Stimulated activated CD8-positive, alpha-beta memory T cell treated with anti-CD3 and anti-CD28 coated beads, Interleukin-7, amount 100 ng/mL, for 24 hours (primary cell): ENCODE measurements around the gene FAM43B.
A peak's percentile ranks its signal among the peaks of the same experiment; 100 is the strongest.
"Not testable (repeated sequence)": the region's sequence is repeated elsewhere in the genome, so short reads cannot be mapped to it uniquely, and the experiment has no call there.

Source experiments
- DNase-seq: peaks from one replicate; pipeline ENCODE4 v3.0.0-alpha.2; 2020; ENCODE audit warnings: low read depth

FAM43B gene

DNA sequence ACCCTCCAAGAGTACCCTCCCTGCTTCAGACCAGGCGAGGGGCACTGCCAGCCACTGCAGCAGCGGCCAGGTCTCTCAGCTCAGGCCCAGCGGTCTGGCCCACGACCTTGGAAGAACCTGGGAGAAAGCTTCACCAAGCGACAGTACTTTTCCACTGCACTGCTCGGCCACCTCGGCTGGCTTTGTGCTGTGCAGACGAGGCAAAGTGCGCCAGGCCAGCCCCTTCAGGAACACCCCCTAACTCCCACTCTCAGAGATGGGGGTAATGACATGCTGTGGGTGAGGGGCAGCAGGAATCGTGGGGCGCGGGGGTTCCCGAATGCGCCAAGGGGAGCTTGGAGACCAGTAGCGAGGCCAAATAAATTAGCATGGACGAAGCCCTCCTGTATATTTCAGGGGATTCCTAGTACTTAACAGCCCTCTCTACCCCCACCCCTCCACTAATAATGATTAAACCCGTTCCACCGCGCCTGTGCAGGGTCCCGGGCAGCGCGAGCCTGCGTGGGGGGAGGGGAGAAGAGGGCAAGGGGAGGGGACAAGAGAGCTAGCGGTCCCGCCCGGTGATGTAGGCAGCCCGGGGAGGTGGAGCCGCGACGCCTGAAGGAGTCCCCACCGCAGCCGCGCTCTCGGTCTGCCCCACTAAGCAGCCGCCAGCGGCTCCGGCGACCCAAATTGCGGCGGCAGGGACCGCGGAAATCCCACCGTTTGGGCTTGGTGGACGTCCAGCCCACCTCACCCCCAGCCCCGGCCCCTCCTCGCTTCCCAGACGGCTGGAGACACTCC lies at the start of gene FAM43B:
TSS of gene FAM43B (plus strand) at position 629 of the 783 bp plus-strand sequence. CDS start 401 bp downstream, outside the sequence.
- no peak for DNase-seq

- DNase-seq, result no peak
These were observed 46.9 kb upstream of the FAM43B start for GRCh38 chr1:20505488-20505887.

- DNase-seq, result no peak
These were observed 45.2 kb upstream of the FAM43B start for GRCh38 chr1:20507248-20507563.

GRCh38 chr1:20507564-20508410 lies 44.6 kb upstream of the FAM43B start, which contains the start of gene MUL1:
MUL1 (minus strand) TSS chr1:20508151; CDS start chr1:20508024, 127 bp downstream.
- peak; percentile 96 for DNase-seq

- no peak for DNase-seq
These were observed 44.0 kb upstream of the FAM43B start for GRCh38 chr1:20508411-20508771.

GRCh38 chr1:20511518-20512428 lies 40.6 kb upstream of the FAM43B start:
- no peak for DNase-seq

- not testable (repeated sequence) for DNase-seq
These were observed 32.6 kb upstream of the FAM43B start for GRCh38 chr1:20519609-20520262.

GRCh38 chr1:20521960-20522861 lies 30.2 kb upstream of the FAM43B start:
- peak; percentile 52 for DNase-seq

GRCh38 chr1:20526267-20526666 lies 26.1 kb upstream of the FAM43B start:
- DNase-seq, result no peak

GRCh38 chr1:20528221-20528620 lies 24.2 kb upstream of the FAM43B start:
- no peak for DNase-seq

GRCh38 chr1:20530306-20530705 lies 22.1 kb upstream of the FAM43B start:
- DNase-seq, result no peak

DNA sequence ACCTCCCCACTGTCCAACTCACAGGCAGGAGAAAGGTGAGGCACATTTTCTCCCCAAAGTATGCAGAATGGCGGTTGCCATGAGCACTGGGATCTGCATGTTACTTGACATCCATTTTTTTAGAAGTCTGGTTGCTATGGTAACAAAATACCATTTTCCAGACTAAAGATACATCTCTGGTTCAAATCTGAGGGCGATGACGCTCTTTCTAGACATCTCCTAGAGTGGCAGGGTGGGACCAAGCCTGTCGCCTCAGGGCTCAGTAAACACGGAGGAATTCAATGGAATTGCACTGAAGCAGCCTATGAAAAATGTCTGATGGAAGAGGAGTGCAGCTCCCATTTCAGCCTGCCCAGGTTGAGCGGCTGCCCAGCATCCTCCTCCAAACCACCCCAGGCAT lies 21.5 kb upstream of the FAM43B start:
- no peak for DNase-seq

- no peak for DNase-seq
These were observed 18.7 kb upstream of the FAM43B start for GRCh38 chr1:20533635-20534034.

GRCh38 chr1:20534659-20535417 lies 17.5 kb upstream of the FAM43B start:
- no peak for DNase-seq

- no peak for DNase-seq
These were observed 14.1 kb upstream of the FAM43B start for GRCh38 chr1:20538227-20538626.

DNA sequence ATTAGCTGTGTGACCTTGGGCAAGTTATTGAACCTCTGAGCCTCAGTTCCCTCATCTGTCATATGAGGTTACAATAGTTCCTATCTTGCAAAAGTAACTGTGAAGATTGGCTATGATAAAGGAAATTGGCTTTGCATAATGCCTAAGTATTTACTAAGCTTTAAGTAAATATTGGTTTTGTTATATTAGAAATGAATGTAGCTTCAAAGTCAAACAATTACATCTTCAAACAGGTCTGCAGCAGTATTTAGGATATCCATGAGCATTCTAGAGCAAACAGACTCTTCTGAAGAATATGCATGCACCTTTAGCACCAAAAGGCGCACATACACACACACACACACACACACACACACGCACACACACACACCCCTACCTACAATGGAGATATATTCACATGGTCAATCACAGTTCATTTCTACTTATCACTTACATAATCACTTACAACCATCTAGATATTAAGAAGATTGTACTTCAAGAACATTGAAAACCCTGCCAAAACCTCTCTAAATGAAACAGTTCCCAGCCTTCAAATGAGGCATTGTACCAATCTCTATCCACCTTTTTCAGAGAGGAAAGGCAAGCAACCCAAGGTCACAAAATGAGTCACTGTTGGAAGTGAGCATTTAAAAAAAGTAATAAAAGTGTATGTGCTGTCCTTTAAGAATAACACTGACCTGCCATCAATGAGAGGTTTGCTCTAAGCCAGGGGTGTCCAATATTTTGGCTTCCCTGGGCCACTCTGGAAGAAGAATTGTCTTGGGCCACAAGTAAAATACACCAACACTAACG lies 13.4 kb upstream of the FAM43B start:
- DNase-seq, result no peak

- no peak for DNase-seq
These were observed 12.1 kb upstream of the FAM43B start for GRCh38 chr1:20540281-20540680.

- no peak for DNase-seq
These were observed 5.7 kb upstream of the FAM43B start for GRCh38 chr1:20546637-20547036.

DNA sequence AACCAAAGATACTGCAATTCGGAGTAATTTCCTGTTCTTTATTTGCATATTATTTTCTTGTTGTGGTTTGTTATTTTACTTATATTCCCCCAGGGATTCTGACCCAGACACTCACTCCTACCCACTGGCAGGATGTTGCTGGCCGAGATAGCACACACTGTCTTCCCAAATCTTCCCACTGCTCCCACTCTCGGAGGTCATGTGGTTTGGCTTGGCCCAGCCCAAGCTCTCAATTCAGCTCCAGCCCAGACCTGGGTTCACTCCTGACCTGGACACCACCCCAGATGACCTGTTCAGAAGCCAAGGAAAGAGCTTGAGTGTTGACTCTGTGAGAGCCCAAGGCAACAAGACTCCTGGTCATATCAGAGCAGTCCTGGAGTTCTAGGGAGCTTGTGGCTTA lies 1.2 kb upstream of the FAM43B start:
- no peak for DNase-seq
